IPS-20b (cell line): ENCODE data around the gene STN1.

Experiments used
- H3K27ac ChIP-seq: one replicate; pipeline ENCODE4 v1.5.1; 2013; ENCODE audit warnings: low read length
- H3K27me3 ChIP-seq: 2 replicates; pipeline ENCODE4 v1.6.1; 2013; ENCODE audit warnings: mild to moderate bottlenecking, low read length, inconsistent platforms; ENCODE audit not compliant: insufficient read depth
- H3K36me3 ChIP-seq: 2 replicates; pipeline ENCODE4 v1.6.1; 2013; ENCODE audit warnings: low read depth, mild to moderate bottlenecking, inconsistent platforms, low read length, moderate library complexity; ENCODE audit not compliant: insufficient read depth
- H3K4me1 ChIP-seq: 2 replicates; pipeline ENCODE4 v1.6.1; 2013; ENCODE audit warnings: mild to moderate bottlenecking, control low read depth, inconsistent platforms, low read length, moderate library complexity; ENCODE audit not compliant: insufficient read depth
- H3K4me3 ChIP-seq: 2 replicates; pipeline ENCODE4 v1.5.1; 2013; ENCODE audit warnings: mild to moderate bottlenecking, low read length, inconsistent platforms
- H3K9ac ChIP-seq: 2 replicates; pipeline ENCODE4 v1.6.1; 2013; ENCODE audit warnings: low read depth, mild to moderate bottlenecking, inconsistent platforms, low read length, moderate library complexity
- H3K9me3 ChIP-seq: 2 replicates; pipeline ENCODE4 v1.6.1; 2013; ENCODE audit warnings: mild to moderate bottlenecking, low read depth, low read length, inconsistent platforms; ENCODE audit not compliant: insufficient read depth

Gene STN1

GRCh38 chr10:103876155-103876554 lies 41.8 kb downstream of the STN1 start:
- H3K4me3 ChIP-seq = no peak overlapping the region
- H3K27ac ChIP-seq = no peak overlapping the region
- H3K9ac ChIP-seq = no peak overlapping the region
- H3K36me3 ChIP-seq = 0 out of 2 replicates have a peak, but pooled peaks cover 3% of the 10 kb centered on the region
- no peaks in the 10 kb centered on the region for H3K27me3 ChIP-seq
- H3K4me1 ChIP-seq = no peaks in the 10 kb centered on the region
- H3K9me3 ChIP-seq = no peaks in the 10 kb centered on the region

- no peak overlapping the region for H3K9ac ChIP-seq
- no peak overlapping the region for H3K4me3 ChIP-seq
- no peaks in the 10 kb centered on the region for H3K9me3 ChIP-seq
- H3K36me3 ChIP-seq = 0 out of 2 replicates have a peak, but pooled peaks cover 3% of the 10 kb centered on the region
- H3K27ac ChIP-seq = no peak overlapping the region
- H3K27me3 ChIP-seq = no peaks in the 10 kb centered on the region
- H3K4me1 ChIP-seq = peaks cover 4% of the 10 kb centered on the region; the same call in 1 of the 2 replicates
Observed at GRCh38 chr10:103874730-103875129, 43.3 kb downstream of the STN1 start.

- Histone ChIP-seq H3K9me3 (no peaks in the 10 kb centered on the region), H3K36me3 (no peaks in the 10 kb centered on the region), H3K27me3 (no peaks in the 10 kb centered on the region), H3K4me1 (peaks cover 4% of the 10 kb centered on the region; the same call in 1 of the 2 replicates), H3K9ac (no peak overlapping the region), H3K4me3 (no peak overlapping the region), H3K27ac (no peak overlapping the region)
Observed at GRCh38 chr10:103872137-103872931, 45.6 kb downstream of the STN1 start.

- Histone ChIP-seq H3K27me3 (no peaks in the 10 kb centered on the region), H3K36me3 (no peaks in the 10 kb centered on the region), H3K27ac (no peak overlapping the region), H3K9me3 (no peaks in the 10 kb centered on the region), H3K9ac (no peak overlapping the region), H3K4me3 (no peak overlapping the region), H3K4me1 (peaks cover 4% of the 10 kb centered on the region; the same call in 1 of the 2 replicates)
Observed at GRCh38 chr10:103871006-103871405, 47.0 kb downstream of the STN1 start.

- Histone ChIP-seq H3K36me3 (no peaks in the 10 kb centered on the region), H3K9ac (no peak overlapping the region), H3K4me1 (peaks cover 4% of the 10 kb centered on the region; the same call in 1 of the 2 replicates), H3K27me3 (no peaks in the 10 kb centered on the region), H3K9me3 (peaks cover under 1% of the 10 kb centered on the region; the same call in 1 of the 2 replicates), H3K4me3 (no peak overlapping the region), H3K27ac (no peak overlapping the region)
Observed at GRCh38 chr10:103870516-103870915, 47.5 kb downstream of the STN1 start.

- Histone ChIP-seq H3K27ac (no peak overlapping the region), H3K4me3 (no peak overlapping the region), H3K36me3 (no peaks in the 10 kb centered on the region), H3K9me3 (peaks cover 10% of the 10 kb centered on the region), H3K4me1 (peaks cover 4% of the 10 kb centered on the region; the same call in 1 of the 2 replicates), H3K9ac (no peak overlapping the region), H3K27me3 (no peaks in the 10 kb centered on the region)
Observed at GRCh38 chr10:103869336-103869735, 48.6 kb downstream of the STN1 start.

GRCh38 chr10:103868200-103868599 lies 49.8 kb downstream of the STN1 start:
- H3K27me3 ChIP-seq = no peaks in the 10 kb centered on the region
- H3K36me3 ChIP-seq = no peaks in the 10 kb centered on the region
- no peak overlapping the region for H3K9ac ChIP-seq
- H3K27ac ChIP-seq = no peak overlapping the region
- no peak overlapping the region for H3K4me3 ChIP-seq
- H3K9me3 ChIP-seq = peaks cover 10% of the 10 kb centered on the region
- H3K4me1 ChIP-seq = peaks cover 4% of the 10 kb centered on the region; the same call in 1 of the 2 replicates

- H3K9ac ChIP-seq = no peak overlapping the region
- no peak overlapping the region for H3K4me3 ChIP-seq
- peaks cover 10% of the 10 kb centered on the region for H3K9me3 ChIP-seq
- peaks cover 20% of the 10 kb centered on the region for H3K27me3 ChIP-seq
- no peaks in the 10 kb centered on the region for H3K4me1 ChIP-seq
- no peaks in the 10 kb centered on the region for H3K36me3 ChIP-seq
- H3K27ac ChIP-seq = no peak overlapping the region
Observed at GRCh38 chr10:103861505-103861904, 56.5 kb downstream of the STN1 start.

GRCh38 chr10:103859161-103860086 lies 58.6 kb downstream of the STN1 start:
- H3K27me3 ChIP-seq = peaks cover 34% of the 10 kb centered on the region
- no peaks in the 10 kb centered on the region; the same call in 1 of the 2 replicates for H3K4me1 ChIP-seq
- no peaks in the 10 kb centered on the region for H3K36me3 ChIP-seq
- no peak overlapping the region for H3K27ac ChIP-seq
- H3K9me3 ChIP-seq = no peaks in the 10 kb centered on the region
- no peak overlapping the region for H3K9ac ChIP-seq
- no peak overlapping the region for H3K4me3 ChIP-seq

- H3K4me3 ChIP-seq = no peak overlapping the region
- H3K4me1 ChIP-seq = peaks cover 6% of the 10 kb centered on the region
- H3K9ac ChIP-seq = no peak overlapping the region
- H3K9me3 ChIP-seq = no peaks in the 10 kb centered on the region
- H3K27me3 ChIP-seq = peaks cover 45% of the 10 kb centered on the region
- H3K27ac ChIP-seq = no peak overlapping the region
- H3K36me3 ChIP-seq = no peaks in the 10 kb centered on the region
Observed at GRCh38 chr10:103858360-103858759, 59.6 kb downstream of the STN1 start.

- H3K27me3 ChIP-seq = peaks cover 60% of the 10 kb centered on the region
- H3K9me3 ChIP-seq = no peaks in the 10 kb centered on the region
- H3K36me3 ChIP-seq = no peaks in the 10 kb centered on the region
- H3K9ac ChIP-seq = no peak overlapping the region
- H3K4me3 ChIP-seq = no peak overlapping the region
- H3K27ac ChIP-seq = no peak overlapping the region
- peaks cover 6% of the 10 kb centered on the region for H3K4me1 ChIP-seq
Observed at GRCh38 chr10:103856797-103857170, 61.2 kb downstream of the STN1 start.
